K562 (cell line): Measurements from ENCODE around the gene FTH1. TPM values are rescaled to one million over a fixed set of nuclear protein-coding genes. Genes with fewer than 3 reads are reported as not detected.
A peak's percentile ranks its signal among the peaks of the same experiment; 100 is the strongest.
"Not testable (repeated sequence)": the region's sequence is repeated elsewhere in the genome, so short reads cannot be mapped to it uniquely, and the experiment has no call there.

Experiments
- ATAC-seq: fragments of 200-7000 bp; cut with Tn5 transposase; 3 replicates; pipeline ENCODE4 v1.9.1; 2020; ENCODE audit warnings: moderate library complexity
- BruUV-seq: library from RNA; stranded (reverse); fragments of 400-500 nt; replicated peaks from 2 replicates; lab custom pipeline; 2021; lab: Mats Ljungman, UMichigan
- CTCF ChIA-PET: fragments of 300-600 bp; formaldehyde crosslinking; extraction: SDS; loops from one replicate; lab custom pipeline; 2021; ENCODE audit warnings: low intra/inter-chr PET ratio; lab: Yijun Ruan, JAX
- POLR2A ChIA-PET: fragments of 300-600, 350-650 bp; sonication (Branson Sonifier 250); formaldehyde crosslinking; extraction: SDS; loops from one replicate; lab custom pipeline; 2021; ENCODE audit warnings: antibody characterized with exemption, inconsistent platforms; lab: Yijun Ruan, JAX
- DNase-seq, 4 experiments: peaks; one replicate each; pipeline versions ENCODE4 v3.0.0 to v3.0.0-alpha.2; 2011 to 2018; ENCODE audit warnings: low spot score in 3 of 4, mixed read lengths in 3 of 4; ENCODE audit errors: extremely low read depth in 1 of 4
- FAIRE-seq: peaks from 2 replicates; lab custom pipeline; 2011; peaks lifted over from hg19 to GRCh38; lab: Jason Lieb, UNC
- H2AFZ ChIP-seq: 2 replicates; pipeline ENCODE4 v1.6.0; 2011; ENCODE audit warnings: low read depth, low read length, control low read depth, inconsistent platforms
- H3K27ac ChIP-seq: fragments of 200-600 bp; 3 replicates; pipeline ENCODE4 v1.8.0; 2011; ENCODE audit warnings: low read depth, mild to moderate bottlenecking, control low read depth, inconsistent platforms, low read length, moderate library complexity, mixed read lengths; ENCODE audit errors: extremely low read depth
- H3K27me3 ChIP-seq, 2 experiments: fragments of 300-600 bp in 1 of 2; 2 replicates in 1 of 2; 3 replicates in 1 of 2; pipeline versions ENCODE4 v1.6.0 to v1.8.0; 2011; ENCODE audit warnings: inconsistent platforms in 2 of 2, low read length in 2 of 2, mild to moderate bottlenecking in 1 of 2, mixed read lengths in 1 of 2, moderate library complexity in 1 of 2; ENCODE audit not compliant: control insufficient read depth in 2 of 2, insufficient read depth in 2 of 2
- H3K36me3 ChIP-seq: fragments of 300-600 bp; 3 replicates; pipeline ENCODE4 v1.8.0; 2011; ENCODE audit warnings: mild to moderate bottlenecking, low read length, inconsistent platforms; ENCODE audit not compliant: control insufficient read depth, insufficient read depth
- H3K4me1 ChIP-seq, 2 experiments: fragments of 200-600 bp in 1 of 2; replicated peaks in 1 of 2; 2 replicates in 1 of 2; 3 replicates in 1 of 2; pipeline versions ENCODE4 v1.5.1 to v1.8.0; 2011; ENCODE audit warnings: inconsistent platforms in 2 of 2, low read length in 2 of 2, mild to moderate bottlenecking in 1 of 2, mixed read lengths in 1 of 2, moderate library complexity in 1 of 2; ENCODE audit not compliant: control insufficient read depth in 2 of 2, insufficient read depth in 2 of 2
- H3K4me2 ChIP-seq: 2 replicates; pipeline ENCODE4 v1.6.1; 2011; ENCODE audit warnings: low read length, control low read depth, inconsistent platforms, mixed read lengths; ENCODE audit not compliant: insufficient read depth
- H3K4me3 ChIP-seq: fragments of 200-600 bp; sonication (generic), shearing (Covaris generic); 2 replicates; pipeline ENCODE4 v1.5.1; 2016; ENCODE audit warnings: control low read depth, inconsistent platforms
- H3K79me2 ChIP-seq: fragments of 200-600 bp; 3 replicates; pipeline ENCODE4 v1.8.0; 2011; ENCODE audit warnings: low read length, inconsistent platforms; ENCODE audit not compliant: control insufficient read depth, insufficient read depth
- H3K9ac ChIP-seq, 2 experiments: 2 replicates each; pipeline versions ENCODE4 v1.6.0 to v1.6.1; 2011; ENCODE audit warnings: low read depth in 2 of 2, low read length in 2 of 2, control low read depth in 1 of 2, inconsistent platforms in 1 of 2, mild to moderate bottlenecking in 1 of 2, mixed read lengths in 1 of 2; ENCODE audit not compliant: insufficient read depth in 1 of 2
- H3K9me1 ChIP-seq: one replicate; pipeline ENCODE4 v1.6.0; 2011; ENCODE audit warnings: inconsistent platforms, mild to moderate bottlenecking, low read length, moderate library complexity; ENCODE audit not compliant: control insufficient read depth, insufficient read depth
- H3K9me3 ChIP-seq: replicated peaks from 2 replicates; pipeline ENCODE4 v1.5.1; 2011; ENCODE audit warnings: low read depth, low read length, inconsistent platforms; ENCODE audit not compliant: control insufficient read depth, insufficient read depth
- H4K20me1 ChIP-seq: replicated peaks from 2 replicates; pipeline ENCODE4 v1.6.1; 2011; ENCODE audit warnings: low read length, inconsistent platforms, mixed read lengths; ENCODE audit not compliant: control insufficient read depth, insufficient read depth
- ARID1B ChIP-seq: fragments of 450-650 bp; IDR thresholded peaks from 2 replicates; pipeline ENCODE4 v1.6.1; 2016; ENCODE audit warnings: antibody characterized with exemption, mild to moderate bottlenecking, inconsistent platforms
- FOSL1 ChIP-seq: fragments of 200-800 bp; sonication (Bioruptor generic); conservative IDR thresholded peaks from 2 replicates; pipeline ENCODE4 v1.6.1; 2016; ENCODE audit warnings: missing genetic modification characterization, missing compliant biosample characterization
- SMARCA4 ChIP-seq: fragments of 450-650 bp; IDR thresholded peaks from 2 replicates; pipeline ENCODE4 v1.6.1; 2016
- SMARCA5 ChIP-seq: fragments of 450-650 bp; IDR thresholded peaks from 2 replicates; pipeline ENCODE4 v1.6.1; 2016
- ZNF121 ChIP-seq: sonication (generic); formaldehyde crosslinking; conservative IDR thresholded peaks from 2 replicates; pipeline ENCODE4 v1.8.0; 2022; ENCODE audit warnings: missing genetic modification reagents
- WGBS: fragments of 100-300 bp; shearing (Covaris generic); methylation state at CpG from one replicate; pipeline ENCODE4 v1.1.6; 2016; ENCODE audit warnings: low coverage, mixed read lengths; ENCODE audit not compliant: insufficient coverage; ENCODE audit errors: missing lambda C conversion rate; 5-methylcytosine and 5-hydroxymethylcytosine counted together
- in situ Hi-C: fragments of 300-500 bp; cut with MboI; formaldehyde crosslinking; loops from 4 replicates; pipeline ENCODE4 v1.15.0; 2018; ENCODE audit warnings: inconsistent platforms, mixed read lengths
- intact Hi-C: fragments of 100-400 bp; cut with micrococcal nuclease; formaldehyde crosslinking; loops from 2 replicates; pipeline ENCODE4 v1.14.2; 2022
- polyA plus RNA-seq, 8 experiments: library from polyadenylated mRNA; depleted of rRNA in 4 of 8; stranded (reverse) in 5 of 8; unstranded in 3 of 8; fragments of >200 nt; fragmentation: Nextera tagmentation in 2 of 8; fragmentation: Illumina TruSeq in 1 of 8; extraction: Ambion mirVana in 2 of 8; extraction: Trizol in 1 of 8; gene quantifications; 2 replicates each; pipeline versions ENCODE4 v1.2.1 to v1.2.3, GENCODE V29; 2011 to 2014; ENCODE audit warnings: inconsistent platforms in 1 of 8, missing spikeins in 1 of 8
- total RNA-seq, 7 experiments: library from RNA; depleted of rRNA in 6 of 7; stranded (reverse); fragments of >200 nt in 6 of 7; fragmentation: Illumina TruSeq in 2 of 7; extraction: Trizol in 2 of 7; gene quantifications; 2 replicates each; pipeline versions ENCODE4 v1.2.1 to v1.2.3, GENCODE V29; 2011 to 2021; ENCODE audit warnings: low replicate concordance in 1 of 7
- TF ChIP-seq, protein P1 (sequence below): fragments of 450-650 bp; formaldehyde crosslinking; conservative IDR thresholded peaks from 2 replicates; pipeline ENCODE4 v1.4.0; 2022; ENCODE audit warnings: mild to moderate bottlenecking, missing genetic modification characterization
- TF ChIP-seq, protein P2 (sequence below): sonication (generic); formaldehyde crosslinking; IDR thresholded peaks from 2 replicates; pipeline ENCODE4 v1.8.1; 2023; ENCODE audit warnings: mild to moderate bottlenecking, missing genetic modification reagents

The FTH1 gene
- total and polyA plus RNA-seq, 9 of the 15 experiments (the other 6 are each of a cell fraction or from before 2014, with no cell fraction given) = 370 to 3,146 (median 802) TPM

DNA sequence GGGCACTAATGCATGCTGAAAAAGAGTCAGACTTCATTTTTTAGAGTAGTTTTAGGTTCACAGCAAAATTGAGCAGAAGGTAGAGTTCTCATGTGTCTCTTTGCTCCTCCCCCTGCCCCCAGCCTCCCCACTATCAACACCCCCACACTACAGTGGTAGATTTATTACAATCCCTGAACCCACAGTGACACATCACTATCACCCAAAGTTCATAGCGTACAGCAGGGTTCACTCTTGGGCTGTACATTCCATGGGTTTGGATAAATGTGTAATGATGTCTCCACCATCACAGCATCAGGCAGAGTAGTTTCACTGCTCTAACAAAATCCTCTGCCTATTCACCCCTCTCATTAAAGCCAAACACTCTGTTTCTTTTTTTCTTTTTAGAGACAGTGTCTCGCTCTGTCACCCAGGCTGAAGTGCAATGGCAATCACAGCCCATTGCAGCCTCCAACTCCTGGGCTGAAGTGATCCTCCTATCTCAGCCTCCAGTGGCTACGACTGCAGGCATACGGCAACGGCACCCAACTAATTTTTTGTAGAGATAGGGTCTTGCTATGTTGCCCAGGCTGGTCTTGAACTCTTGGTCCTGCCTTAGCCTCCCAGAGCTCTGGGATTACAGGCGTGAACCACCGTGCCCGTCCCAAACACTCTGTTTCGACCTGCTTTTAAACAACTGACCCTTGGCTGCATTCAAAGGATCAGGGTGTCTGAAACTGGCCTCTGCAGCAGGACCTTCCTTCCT lies 13.2 kb downstream of the FTH1 start (continued):
- TF ChIP-seq, protein P1, sequence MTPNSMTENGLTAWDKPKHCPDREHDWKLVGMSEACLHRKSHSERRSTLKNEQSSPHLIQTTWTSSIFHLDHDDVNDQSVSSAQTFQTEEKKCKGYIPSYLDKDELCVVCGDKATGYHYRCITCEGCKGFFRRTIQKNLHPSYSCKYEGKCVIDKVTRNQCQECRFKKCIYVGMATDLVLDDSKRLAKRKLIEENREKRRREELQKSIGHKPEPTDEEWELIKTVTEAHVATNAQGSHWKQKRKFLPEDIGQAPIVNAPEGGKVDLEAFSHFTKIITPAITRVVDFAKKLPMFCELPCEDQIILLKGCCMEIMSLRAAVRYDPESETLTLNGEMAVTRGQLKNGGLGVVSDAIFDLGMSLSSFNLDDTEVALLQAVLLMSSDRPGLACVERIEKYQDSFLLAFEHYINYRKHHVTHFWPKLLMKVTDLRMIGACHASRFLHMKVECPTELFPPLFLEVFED (CRISPR knock-in tag) = no peak
- TF ChIP-seq, all 486 proteins: peak for 48

DNA sequence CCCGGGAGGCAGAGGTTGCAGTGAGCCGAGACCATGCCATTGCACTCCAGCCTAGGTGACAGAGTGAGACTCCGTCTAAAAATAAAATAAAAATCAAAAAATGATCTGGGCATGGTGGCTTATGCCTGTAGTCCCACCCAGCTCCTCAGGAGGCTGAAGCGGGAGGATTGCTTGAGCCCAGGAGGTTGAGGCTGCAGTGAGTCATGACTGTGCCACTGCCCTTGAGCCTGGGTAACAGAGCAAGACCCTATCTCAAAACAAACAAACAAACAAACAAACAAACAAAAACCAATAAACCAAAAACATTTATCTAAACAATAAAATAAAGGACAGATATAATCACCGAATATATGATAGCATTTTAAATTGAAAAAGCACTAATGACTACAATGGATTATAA lies 13.8 kb downstream of the FTH1 start:
- not testable (repeated sequence) for H3K36me3 ChIP-seq, H3K9ac ChIP-seq, BruUV-seq, H4K20me1 ChIP-seq, FAIRE-seq, ATAC-seq, H3K79me2 ChIP-seq, H2AFZ ChIP-seq, DNase-seq, H3K9me1 ChIP-seq, H3K4me3 ChIP-seq, H3K9me3 ChIP-seq, H3K27me3 ChIP-seq, H3K4me2 ChIP-seq
- ChIA-PET POLR2A (interaction anchor here (1.0 to 14.1 kb wide), 2 partner anchors 10 to 23 kb away, joined by 3 to 327 read pairs; partner anchors contain the start of gene FTH1), CTCF (interaction anchor here (1.2 kb wide), 1 partner anchor 154 kb away, joined by 7 read pairs; no protein-coding TSS in a partner anchor)
- 82% methylated on average over 5 of the region's 5 CpGs for WGBS
- Histone ChIP-seq H3K4me1 (peaks cover 31 to 37% of the 10 kb centered on the region in 2 experiments), H3K27ac (0 out of 3 replicates have a peak overlapping the region, but pooled peaks have one; percentile 1)
- intact Hi-C loops (loop anchor here (1.0 kb wide), 1 partner anchor 101 kb away; no protein-coding TSS in a partner anchor), in situ Hi-C loops (loop anchor here (5.0 kb wide), 1 partner anchor 156 kb away; no protein-coding TSS in a partner anchor)
- TF ChIP-seq SMARCA4 (0 out of 2 replicates have a peak, but pooled peaks have one; percentile 13), SMARCA5 (0 out of 2 replicates have a peak, but pooled peaks have one; percentile 25), ZNF121 (CRISPR knock-in tag) (peak; percentile 42; the same call in 1 of the 2 replicates), ARID1B (0 out of 2 replicates have a peak, but pooled peaks have one; percentile 7), FOSL1 (tag) (peak; percentile 34; the same call in 1 of the 2 replicates)
- TF ChIP-seq, protein P2, sequence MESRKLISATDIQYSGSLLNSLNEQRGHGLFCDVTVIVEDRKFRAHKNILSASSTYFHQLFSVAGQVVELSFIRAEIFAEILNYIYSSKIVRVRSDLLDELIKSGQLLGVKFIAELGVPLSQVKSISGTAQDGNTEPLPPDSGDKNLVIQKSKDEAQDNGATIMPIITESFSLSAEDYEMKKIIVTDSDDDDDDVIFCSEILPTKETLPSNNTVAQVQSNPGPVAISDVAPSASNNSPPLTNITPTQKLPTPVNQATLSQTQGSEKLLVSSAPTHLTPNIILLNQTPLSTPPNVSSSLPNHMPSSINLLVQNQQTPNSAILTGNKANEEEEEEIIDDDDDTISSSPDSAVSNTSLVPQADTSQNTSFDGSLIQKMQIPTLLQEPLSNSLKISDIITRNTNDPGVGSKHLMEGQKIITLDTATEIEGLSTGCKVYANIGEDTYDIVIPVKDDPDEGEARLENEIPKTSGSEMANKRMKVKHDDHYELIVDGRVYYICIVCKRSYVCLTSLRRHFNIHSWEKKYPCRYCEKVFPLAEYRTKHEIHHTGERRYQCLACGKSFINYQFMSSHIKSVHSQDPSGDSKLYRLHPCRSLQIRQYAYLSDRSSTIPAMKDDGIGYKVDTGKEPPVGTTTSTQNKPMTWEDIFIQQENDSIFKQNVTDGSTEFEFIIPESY = peak; percentile 97
- TF ChIP-seq, all 486 proteins: peak for 6; not testable (repeated sequence) for 480
